Activated CD4-positive, alpha-beta T cell treated with anti-CD3 and anti-CD28 coated beads, Interleukin-2, amount 50 U/mL, for 4 hours (primary cell): Measurements from ENCODE around the gene ADK.
A peak's percentile ranks its signal among the peaks of the same experiment; 100 is the strongest.
"Not testable (repeated sequence)": the region's sequence is repeated elsewhere in the genome, so short reads cannot be mapped to it uniquely, and the experiment has no call there.

Source experiments
- DNase-seq, 2 experiments: peaks; one replicate each; pipeline ENCODE4 v3.0.0-alpha.2; 2020

Gene ADK

GRCh38 chr10:74150990-74151878, at the start of gene ADK:
Gene ADK (plus strand): TSS chr10:74151221. CDS start chr10:74151279, 58 bp downstream.
- DNase-seq = peak; percentile 100

- no peak for DNase-seq
Observed at GRCh38 chr10:74103560-74104258, 47.3 kb upstream of the ADK start.

GRCh38 chr10:74104480-74104879, 46.5 kb upstream of the ADK start:
- no peak for DNase-seq

GRCh38 chr10:74104996-74105395, 46.0 kb upstream of the ADK start:
- no peak for DNase-seq

- DNase-seq = no peak
Observed at GRCh38 chr10:74107391-74107790, 43.6 kb upstream of the ADK start.

- no peak for DNase-seq
Observed at GRCh38 chr10:74109452-74109851, 41.6 kb upstream of the ADK start.

- no peak for DNase-seq
Observed at GRCh38 chr10:74110120-74110519, 40.9 kb upstream of the ADK start.

- DNase-seq = no peak
Observed at GRCh38 chr10:74111799-74112198, 39.2 kb upstream of the ADK start.

GRCh38 chr10:74113546-74113945, 37.5 kb upstream of the ADK start:
- DNase-seq = no peak

GRCh38 chr10:74114041-74114448, 37.0 kb upstream of the ADK start:
- no peak for DNase-seq

GRCh38 chr10:74117738-74118137, 33.3 kb upstream of the ADK start:
- DNase-seq = no peak

- no peak for DNase-seq
Observed at GRCh38 chr10:74118804-74119203, 32.2 kb upstream of the ADK start.

- no peak for DNase-seq
Observed at GRCh38 chr10:74120911-74121310, 30.1 kb upstream of the ADK start.

- no peak for DNase-seq
Observed at GRCh38 chr10:74121368-74121767, 29.7 kb upstream of the ADK start.

GRCh38 chr10:74122060-74122459, 29.0 kb upstream of the ADK start:
- no peak for DNase-seq

GRCh38 chr10:74123081-74123480, 27.9 kb upstream of the ADK start:
- no peak for DNase-seq

GRCh38 chr10:74133923-74134820, 16.8 kb upstream of the ADK start:
- no peak for DNase-seq

GRCh38 chr10:74135452-74135851, 15.6 kb upstream of the ADK start:
- DNase-seq = no peak

GRCh38 chr10:74137992-74138391, 13.0 kb upstream of the ADK start:
- DNase-seq = no peak

- DNase-seq = not testable (repeated sequence)
Observed at GRCh38 chr10:74138596-74138995, 12.4 kb upstream of the ADK start.

GRCh38 chr10:74139981-74140380, 11.0 kb upstream of the ADK start:
- DNase-seq = no peak

- no peak for DNase-seq
Observed at GRCh38 chr10:74140553-74140952, 10.5 kb upstream of the ADK start.

- no peak for DNase-seq
Observed at GRCh38 chr10:74145133-74145532, 5.9 kb upstream of the ADK start.
